ENCODE results near the gene ANTKMT.

- TF ChIP-seq POLR2AphosphoS5 (IDR thresholded peaks at IDR 0.05; ENCODE audit: borderline replicate concordance, low read depth, low read length), result no peak
- TF ChIP-seq EZH2 (IDR thresholded peaks at IDR 0.05), result peak; percentile 83
- TF ChIP-seq FOXP2 (optimal IDR thresholded peaks at IDR 0.05; ENCODE audit: control extremely low read depth, extremely low read length, insufficient read depth), result no peak
Observed at GRCh38 chr16:694187-694862, 26.6 kb upstream of the ANTKMT start.
